Measurements from ENCODE around the gene XPO6. TPM values are rescaled to one million over a fixed set of nuclear protein-coding genes. Genes with fewer than 3 reads are reported as not detected.

Gene XPO6
- total and polyA plus RNA-seq, 2 donors: 55.0 to 85.7 TPM

DNA sequence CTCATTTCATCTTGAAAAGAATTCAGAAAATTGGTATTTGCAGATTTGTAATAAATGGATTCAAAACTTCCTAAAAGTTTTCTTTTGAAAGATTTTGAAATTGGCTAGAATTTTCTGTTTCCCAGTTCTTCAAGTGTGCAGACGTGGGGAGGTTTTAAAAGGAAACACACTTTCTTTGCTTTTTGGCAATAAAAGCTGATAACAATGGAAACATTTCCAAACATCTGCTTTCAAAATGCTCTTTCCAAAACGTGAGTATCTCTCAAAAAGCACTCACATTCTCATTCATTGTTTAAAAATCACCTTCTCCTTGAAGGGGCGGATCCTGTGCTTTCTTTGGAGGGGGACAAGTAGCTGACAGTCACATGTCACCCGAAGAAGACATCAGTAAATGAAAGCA is 139.7 kb downstream of the XPO6 start:
- no peak for DNase-seq (ENCODE audit: extremely low spot score)
- Histone ChIP-seq H3K27ac (ENCODE audit: low read depth) (no peak overlapping the region), H3K36me3 (ENCODE audit: insufficient read depth) (no peaks in the 10 kb centered on the region), H3K4me3 (ENCODE audit: low read depth, low read length) (no peak overlapping the region), H3K4me1 (ENCODE audit: insufficient read depth) (no peaks in the 10 kb centered on the region)
- 42% methylated on average over 4 of the region's 4 CpGs for WGBS

DNA sequence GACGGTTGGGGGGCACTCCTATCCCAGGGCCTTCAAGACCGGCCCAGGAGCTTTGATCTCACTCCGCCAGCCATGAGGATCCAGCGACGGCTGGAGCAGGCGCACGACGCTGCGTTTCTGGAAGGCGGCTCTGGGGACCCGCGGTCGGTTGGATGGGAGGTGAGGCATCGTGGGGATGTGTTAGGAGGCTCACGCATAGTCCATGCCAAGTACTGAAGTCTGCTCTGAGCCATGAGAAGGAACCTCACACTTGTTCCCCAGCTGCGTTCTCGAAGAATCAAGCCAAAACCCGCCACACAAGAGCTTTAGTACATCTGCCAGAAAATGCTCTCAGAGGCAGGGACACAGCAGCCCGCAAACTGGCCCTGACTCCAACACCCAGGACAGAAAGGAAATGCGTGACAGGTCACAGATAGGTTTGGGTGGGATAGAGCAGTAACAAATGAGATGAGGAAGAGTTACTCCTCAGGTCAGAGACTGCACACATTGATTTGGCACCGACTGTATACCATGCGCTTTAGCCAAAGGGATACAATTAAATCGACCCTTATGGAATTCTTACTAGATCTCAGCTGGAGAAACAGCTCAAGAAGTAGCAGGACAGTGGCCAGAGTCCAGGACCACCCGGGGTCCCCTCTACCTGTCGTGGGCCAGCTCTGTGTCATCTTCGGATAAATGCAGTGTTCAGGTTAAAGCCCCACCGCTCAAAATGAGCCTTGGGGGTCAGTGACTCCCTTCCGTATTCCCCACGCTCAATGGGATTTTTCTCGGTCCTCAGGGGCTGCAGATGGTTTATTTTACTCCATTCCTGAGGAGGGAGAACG is 141.6 kb downstream of the XPO6 start:
- Histone ChIP-seq H3K27ac (ENCODE audit: low read depth) (no peak overlapping the region), H3K4me3 (ENCODE audit: low read depth, low read length) (no peak overlapping the region), H3K4me1 (ENCODE audit: insufficient read depth) (no peaks in the 10 kb centered on the region), H3K36me3 (ENCODE audit: insufficient read depth) (no peaks in the 10 kb centered on the region)
- no peak for DNase-seq (ENCODE audit: extremely low spot score)
- 65% methylated on average over 31 of the region's 31 CpGs for WGBS

DNA sequence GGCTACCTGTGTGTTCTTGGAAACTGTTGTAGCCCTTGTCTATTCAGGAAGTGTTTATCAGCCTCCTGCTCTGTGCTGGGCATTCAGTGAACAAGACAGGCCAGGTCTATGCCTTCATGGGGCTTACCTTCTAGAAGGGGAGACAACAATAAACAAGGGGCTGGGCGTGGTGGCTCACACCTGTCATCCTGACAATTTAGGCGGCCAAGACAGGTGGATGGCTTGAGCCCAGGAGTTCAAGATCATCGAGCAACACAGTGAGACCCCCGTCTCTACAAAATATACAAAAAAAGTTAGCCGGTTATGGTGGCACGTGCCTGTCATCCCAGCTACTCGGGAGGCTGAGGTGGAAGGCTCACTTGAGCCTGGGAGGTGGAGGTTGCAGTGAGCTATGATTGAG is 142.8 kb downstream of the XPO6 start:
- H3K27ac ChIP-seq (ENCODE audit: low read depth): no peak overlapping the region
- H3K4me3 ChIP-seq (ENCODE audit: low read depth, low read length): no peak overlapping the region
- H3K4me1 ChIP-seq (ENCODE audit: insufficient read depth): no peaks in the 10 kb centered on the region
- no peak for DNase-seq (ENCODE audit: extremely low spot score)
- no peaks in the 10 kb centered on the region for H3K36me3 ChIP-seq (ENCODE audit: insufficient read depth)
- WGBS: 92% methylated on average over 7 of the region's 7 CpGs

DNA sequence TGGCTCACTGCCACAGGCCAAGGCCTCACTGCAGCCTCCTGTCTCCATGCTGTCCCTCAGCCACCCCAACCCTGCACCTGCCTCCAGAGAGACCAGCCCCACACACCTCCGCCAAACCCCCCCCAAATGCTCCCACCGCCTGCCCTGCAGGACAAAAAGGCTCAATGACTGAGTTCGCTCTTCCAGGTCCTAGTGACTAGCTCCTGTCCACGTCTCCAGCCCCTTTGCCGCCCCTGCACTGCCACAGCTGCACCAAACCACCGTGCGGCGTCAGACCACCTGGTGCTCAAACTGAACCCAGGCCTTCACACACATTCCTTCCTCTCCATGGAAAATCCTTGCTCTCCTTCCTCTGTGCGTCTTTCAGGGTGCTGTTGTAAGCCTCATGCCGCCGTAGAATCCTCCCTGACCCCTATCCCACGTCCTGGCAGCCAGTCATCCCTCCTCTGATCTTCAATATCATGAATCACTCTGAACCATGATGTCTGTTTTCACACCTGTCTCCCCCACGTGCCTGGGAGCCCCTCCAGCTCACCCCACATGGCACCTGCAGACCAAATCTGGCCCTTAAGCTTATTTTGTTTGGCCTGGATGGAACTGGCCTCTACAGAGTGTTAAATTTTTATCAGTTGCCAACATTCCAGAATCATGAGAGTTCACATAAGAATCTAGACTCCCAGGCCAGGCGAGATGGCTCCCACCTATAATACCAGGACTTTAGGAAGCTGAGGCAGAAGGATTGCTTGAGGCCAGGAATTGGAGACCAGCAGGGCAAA is 144.0 kb downstream of the XPO6 start:
- no peak overlapping the region for H3K4me3 ChIP-seq (ENCODE audit: low read depth, low read length)
- WGBS: 78% methylated on average over 14 of the region's 14 CpGs
- no peak overlapping the region for H3K27ac ChIP-seq (ENCODE audit: low read depth)
- no peaks in the 10 kb centered on the region for H3K36me3 ChIP-seq (ENCODE audit: insufficient read depth)
- DNase-seq (ENCODE audit: extremely low spot score): no peak
- no peaks in the 10 kb centered on the region for H3K4me1 ChIP-seq (ENCODE audit: insufficient read depth)

DNA sequence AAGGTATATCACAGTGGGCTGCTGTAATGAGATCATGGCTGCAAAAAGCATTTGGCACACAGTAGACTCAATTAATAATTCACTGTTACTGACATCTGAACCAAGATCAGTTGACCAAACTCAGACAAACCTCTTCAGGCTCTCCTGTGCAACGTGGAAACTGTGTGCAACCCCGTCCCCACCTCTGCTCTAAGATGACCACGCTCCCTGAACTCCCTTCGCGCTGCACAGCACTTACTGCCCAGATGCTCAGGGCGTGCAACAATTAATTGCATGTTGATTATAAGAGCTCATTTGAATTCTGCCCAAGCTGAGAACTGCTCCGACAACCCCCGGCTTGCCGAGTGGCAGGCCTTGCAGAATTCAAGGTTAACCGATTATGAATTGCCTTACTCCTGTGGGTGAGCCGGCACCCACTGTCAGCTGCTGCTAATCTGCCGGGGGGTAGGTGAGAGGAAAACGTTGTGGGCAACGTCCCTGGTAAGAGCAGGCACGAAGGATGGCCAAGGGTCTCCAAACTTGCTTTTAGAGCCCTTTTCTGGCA is 147.0 kb downstream of the XPO6 start:
- H3K36me3 ChIP-seq (ENCODE audit: insufficient read depth): no peaks in the 10 kb centered on the region
- no peak overlapping the region for H3K4me3 ChIP-seq (ENCODE audit: low read depth, low read length)
- DNase-seq (ENCODE audit: extremely low spot score): no peak
- H3K27ac ChIP-seq (ENCODE audit: low read depth): no peak overlapping the region
- 82% methylated on average over 15 of the region's 15 CpGs for WGBS
- H3K4me1 ChIP-seq (ENCODE audit: insufficient read depth): no peaks in the 10 kb centered on the region

DNA sequence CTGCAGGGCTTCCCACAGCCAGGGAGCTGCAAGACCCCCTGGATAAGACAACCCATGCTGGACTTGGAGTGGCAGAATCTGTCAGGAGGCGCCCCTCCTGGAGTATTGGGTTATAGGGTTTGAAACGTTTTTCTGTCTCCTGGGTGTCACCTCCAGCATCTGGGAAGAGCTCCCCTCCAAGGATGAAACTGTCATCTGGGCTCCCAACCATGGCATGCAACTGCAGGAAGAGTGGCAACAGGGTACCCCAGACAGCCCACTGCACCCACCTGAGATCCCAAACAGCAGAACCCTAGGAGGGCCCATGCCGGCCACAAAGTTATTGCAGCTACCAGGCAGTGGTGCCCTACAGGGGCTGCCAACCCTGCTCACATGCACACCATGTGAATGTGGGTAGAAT is 147.6 kb downstream of the XPO6 start:
- no peak for DNase-seq (ENCODE audit: extremely low spot score)
- H3K36me3 ChIP-seq (ENCODE audit: insufficient read depth): no peaks in the 10 kb centered on the region
- no peak overlapping the region for H3K27ac ChIP-seq (ENCODE audit: low read depth)
- WGBS: 55% methylated on average over 3 of the region's 3 CpGs
- H3K4me1 ChIP-seq (ENCODE audit: insufficient read depth): no peaks in the 10 kb centered on the region
- no peak overlapping the region for H3K4me3 ChIP-seq (ENCODE audit: low read depth, low read length)

DNA sequence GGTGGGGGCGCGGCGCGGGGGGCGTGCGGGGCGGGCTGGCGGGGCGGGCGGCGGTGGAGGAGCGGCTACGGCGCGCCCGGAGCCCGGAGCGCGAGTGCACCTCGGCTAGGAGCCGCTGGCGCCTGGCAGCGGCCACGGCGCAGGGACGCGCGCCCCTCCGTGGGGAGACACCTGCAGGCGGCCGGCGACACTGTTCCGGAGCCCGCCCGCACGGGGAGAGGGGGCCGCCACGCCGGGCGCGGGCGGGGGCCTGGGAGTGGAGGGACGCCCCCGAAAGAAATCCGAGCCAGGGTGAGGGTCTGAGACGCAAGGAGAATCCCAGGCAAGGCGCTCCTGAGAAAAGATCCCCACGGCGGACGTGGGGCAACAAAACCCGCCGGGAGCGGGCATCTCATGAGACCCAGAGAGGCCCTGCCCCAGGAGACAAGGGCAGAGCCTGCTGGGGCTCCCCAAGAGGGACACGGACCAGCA is 148.1 kb downstream of the XPO6 start, which contains the start of gene GSG1L:
TSS of gene GSG1L (minus strand) at position 124 of the 471 bp plus-strand sequence. CDS start 290 bp downstream, outside the sequence.
- Histone ChIP-seq H3K4me1 (ENCODE audit: insufficient read depth) (no peaks in the 10 kb centered on the region), H3K27ac (ENCODE audit: low read depth) (no peak within 1 kb of the TSS), H3K36me3 (ENCODE audit: insufficient read depth) (no peaks in the 10 kb centered on the region), H3K4me3 (ENCODE audit: low read depth, low read length) (peak within 1 kb of the TSS; percentile 46)
- DNase-seq (ENCODE audit: extremely low spot score): no peak
- WGBS: 1% methylated on average over 41 of the region's 54 CpGs

DNA sequence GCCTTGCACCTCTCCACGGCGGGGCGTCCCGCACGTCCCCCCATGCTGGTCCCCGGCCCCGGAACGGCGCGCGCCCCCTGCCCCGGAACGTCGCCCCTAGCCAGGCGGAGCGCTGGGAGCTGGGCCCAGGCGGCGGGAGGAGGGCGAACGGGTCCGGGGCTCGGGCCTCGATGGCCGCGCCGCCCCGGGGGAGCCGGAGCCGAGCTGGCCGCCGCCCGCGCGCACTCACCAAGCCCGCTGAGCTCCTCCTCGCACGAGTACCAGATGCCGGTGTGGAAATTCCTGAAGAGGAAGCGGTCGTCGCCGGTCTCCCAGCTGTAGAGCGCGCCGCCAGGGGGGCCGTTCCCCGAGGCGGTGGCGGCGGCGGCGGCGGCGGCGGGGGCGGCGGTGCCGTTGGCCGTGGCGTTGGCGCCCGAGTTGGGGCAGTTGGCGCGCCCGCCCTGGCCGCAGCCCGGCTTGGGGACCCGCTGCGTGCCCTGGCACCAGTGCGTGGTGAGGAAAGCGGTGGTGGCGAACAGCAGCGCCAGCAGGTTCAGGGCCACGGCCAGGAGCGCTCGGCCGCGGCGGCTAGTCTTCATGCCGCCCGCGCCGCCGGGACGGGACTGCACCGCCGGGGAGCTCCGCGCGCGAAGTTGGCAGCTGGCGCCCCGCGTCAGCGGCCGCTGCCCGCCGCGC is 148.8 kb downstream of the XPO6 start:
- under 1% methylated on average over 98 of the region's 99 CpGs for WGBS
- H3K36me3 ChIP-seq (ENCODE audit: insufficient read depth): no peaks in the 10 kb centered on the region
- no peaks in the 10 kb centered on the region for H3K4me1 ChIP-seq (ENCODE audit: insufficient read depth)
- H3K27ac ChIP-seq (ENCODE audit: low read depth): no peak overlapping the region
- H3K4me3 ChIP-seq (ENCODE audit: low read depth, low read length): peak overlapping the region; percentile 46
- DNase-seq (ENCODE audit: extremely low spot score): no peak

DNA sequence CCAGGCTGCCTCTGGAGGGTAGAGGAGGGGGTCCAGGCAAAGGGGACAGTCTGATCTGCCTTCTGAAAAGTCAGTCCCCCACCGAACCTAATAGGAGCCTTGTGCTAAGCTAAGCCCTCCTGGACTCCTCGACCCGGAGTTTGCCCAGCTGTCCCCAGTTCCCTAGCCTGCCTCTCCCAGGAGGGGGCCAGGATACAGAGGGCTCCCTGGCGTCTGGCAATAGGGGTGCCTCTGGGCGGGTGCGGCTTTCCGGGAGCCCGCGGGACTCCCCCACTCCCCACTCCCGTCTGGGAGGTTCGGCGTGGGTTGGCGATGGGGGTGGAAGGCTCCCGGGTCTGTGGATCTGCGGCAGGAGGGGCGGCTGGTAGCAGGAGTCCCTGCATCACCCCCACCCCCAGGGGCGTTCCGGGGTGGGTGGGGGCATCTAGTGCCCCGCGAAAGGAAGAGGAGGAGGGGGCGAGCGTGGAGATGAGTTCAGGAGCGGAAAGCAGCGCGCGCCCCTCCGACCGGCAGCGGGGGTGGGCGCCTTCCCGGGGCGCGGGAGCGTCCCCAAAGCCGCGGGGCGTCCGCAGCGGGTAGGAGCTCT is 149.4 kb downstream of the XPO6 start:
- Histone ChIP-seq H3K36me3 (ENCODE audit: insufficient read depth) (no peaks in the 10 kb centered on the region), H3K4me3 (ENCODE audit: low read depth, low read length) (peak overlapping the region; percentile 46), H3K27ac (ENCODE audit: low read depth) (no peak overlapping the region), H3K4me1 (ENCODE audit: insufficient read depth) (no peaks in the 10 kb centered on the region)
- 6% methylated on average over 39 of the region's 39 CpGs for WGBS
- DNase-seq (ENCODE audit: extremely low spot score): no peak

DNA sequence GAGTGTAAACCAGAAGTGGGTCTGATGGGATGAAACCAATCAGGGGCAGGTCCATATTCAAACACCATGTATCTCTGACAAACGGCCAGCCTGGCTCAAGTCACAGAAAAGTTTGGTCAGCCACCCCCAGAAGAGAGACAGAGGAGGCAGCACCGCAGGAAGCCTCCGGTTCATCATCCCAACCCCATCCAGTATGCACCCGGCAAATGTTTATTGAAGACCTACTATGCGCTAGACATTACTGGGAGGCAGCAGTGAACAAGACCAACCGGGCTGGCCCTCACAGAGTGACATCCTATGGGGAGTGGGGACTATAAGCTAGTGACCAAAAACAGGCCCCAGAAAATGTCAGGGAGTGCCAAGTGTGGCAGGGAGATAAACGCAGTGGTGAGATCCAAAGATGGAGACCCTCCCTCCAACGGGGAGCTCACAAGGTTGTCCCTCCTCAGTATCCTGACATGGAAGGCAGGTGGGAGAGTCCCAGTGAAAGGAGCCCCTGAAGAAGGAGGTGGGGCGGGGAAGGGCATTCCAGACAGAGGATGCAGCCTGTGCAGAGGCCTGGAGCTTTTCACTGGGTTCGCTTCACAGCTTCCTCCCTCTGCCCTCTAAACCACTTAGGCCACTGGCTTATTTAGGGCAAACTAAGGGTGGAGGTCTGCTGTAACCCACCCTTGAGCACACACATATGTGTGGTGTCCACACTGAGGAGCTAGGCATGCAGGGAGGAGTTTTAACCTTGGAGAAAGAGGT is 150.2 kb downstream of the XPO6 start:
- Histone ChIP-seq H3K4me1 (ENCODE audit: insufficient read depth) (no peaks in the 10 kb centered on the region), H3K36me3 (ENCODE audit: insufficient read depth) (no peaks in the 10 kb centered on the region), H3K27ac (ENCODE audit: low read depth) (no peak overlapping the region), H3K4me3 (ENCODE audit: low read depth, low read length) (no peak overlapping the region)
- WGBS: 84% methylated on average over 10 of the region's 10 CpGs
- DNase-seq (ENCODE audit: extremely low spot score): no peak

DNA sequence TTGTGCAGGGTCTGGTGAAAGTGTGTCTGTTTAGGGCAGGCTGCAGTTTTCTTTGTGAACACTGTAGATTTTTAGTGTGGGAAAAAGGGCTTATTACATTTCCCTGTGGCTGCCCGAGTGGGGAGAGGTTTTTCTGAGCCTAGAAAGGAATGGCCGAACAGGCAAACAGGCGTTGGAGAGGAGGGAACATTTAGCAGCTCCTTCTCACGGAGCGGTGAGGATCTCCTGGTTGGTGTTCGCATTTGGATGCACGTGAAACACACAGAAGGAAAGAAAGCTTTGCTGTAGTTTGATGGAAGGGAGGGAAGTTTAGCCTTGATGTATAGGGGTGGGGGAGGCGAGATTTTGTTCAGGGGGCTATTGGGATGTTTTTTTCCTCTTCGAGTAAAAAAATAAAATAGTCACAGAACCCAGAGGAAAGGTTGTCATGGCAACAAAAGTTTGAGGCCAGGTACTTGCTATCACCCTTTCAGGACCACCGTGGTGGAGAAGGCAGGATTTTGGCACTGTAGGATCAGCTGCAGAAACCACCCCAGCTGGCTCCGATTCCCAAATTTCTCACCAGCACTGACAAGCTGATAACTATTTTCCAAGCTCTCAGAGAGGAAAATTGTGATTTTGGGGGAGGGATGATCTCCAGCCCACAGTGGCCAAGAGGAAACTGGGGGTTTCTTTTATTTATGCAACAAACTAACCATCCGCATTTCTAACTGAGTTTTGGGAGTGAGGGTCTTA is 151.8 kb downstream of the XPO6 start:
- H3K27ac ChIP-seq (ENCODE audit: low read depth): no peak overlapping the region
- 24% methylated on average over 12 of the region's 12 CpGs for WGBS
- no peak overlapping the region for H3K4me3 ChIP-seq (ENCODE audit: low read depth, low read length)
- no peaks in the 10 kb centered on the region for H3K4me1 ChIP-seq (ENCODE audit: insufficient read depth)
- H3K36me3 ChIP-seq (ENCODE audit: insufficient read depth): no peaks in the 10 kb centered on the region
- no peak for DNase-seq (ENCODE audit: extremely low spot score)

Data from urinary bladder (tissue), 4 donors.